ENCODE data around the gene PEPD.

PEPD gene

DNA sequence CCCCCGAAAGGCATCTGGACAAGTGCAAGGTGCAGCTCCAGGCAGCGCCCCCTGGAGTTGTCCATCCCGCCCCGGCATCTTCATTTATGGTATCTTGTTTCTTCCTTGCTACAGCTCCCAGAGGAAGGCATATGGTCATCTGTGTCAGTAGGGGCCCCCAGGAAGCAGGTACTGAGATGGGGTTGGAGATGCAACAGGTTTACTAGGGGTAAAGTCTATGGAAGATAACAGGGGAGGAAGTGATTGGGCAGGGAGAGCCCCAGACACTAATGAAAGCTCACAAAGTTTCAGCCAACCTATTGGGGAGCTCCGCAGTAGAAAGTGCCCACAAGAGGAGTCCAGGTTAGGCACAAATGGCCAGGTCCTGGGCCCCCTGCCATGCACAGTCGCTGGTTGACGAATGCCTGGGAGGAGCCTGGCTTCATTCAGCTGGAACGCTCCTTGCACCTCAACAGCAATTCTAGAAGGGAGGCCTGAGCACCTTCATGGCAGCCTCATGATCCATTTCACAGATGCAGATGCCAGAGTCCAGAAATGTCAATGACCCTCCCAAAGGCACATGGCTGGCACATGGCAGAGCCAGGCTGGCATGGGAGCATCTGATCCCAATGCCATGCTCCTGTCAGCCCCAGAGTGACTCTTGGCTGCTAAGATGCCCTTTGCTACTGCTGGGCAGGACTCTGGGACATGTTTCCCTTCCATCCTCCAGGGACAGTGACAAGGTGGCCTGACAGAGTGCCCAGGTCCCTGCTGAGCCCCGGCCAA lies 23.8 kb upstream of the PEPD start:
- DNase-seq: no peak

DNA sequence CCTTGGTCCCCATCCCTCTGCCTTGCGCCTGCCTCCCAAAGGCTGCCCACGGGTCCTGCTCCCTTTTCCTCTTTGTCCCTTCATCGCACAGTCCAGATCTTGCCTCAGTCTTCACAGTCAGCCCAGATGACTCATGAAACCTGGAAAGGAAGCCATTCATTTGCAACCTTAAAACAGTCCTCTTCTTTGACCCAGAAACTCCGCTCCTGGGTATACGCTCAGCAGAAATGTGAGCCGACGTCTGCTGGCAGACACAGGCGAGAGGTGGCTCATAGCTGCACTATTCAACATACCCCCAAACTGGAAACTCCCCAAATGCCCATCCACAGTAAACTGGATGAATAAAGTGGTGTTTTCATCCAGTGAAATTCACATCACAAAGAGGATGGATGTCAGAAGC lies 13.6 kb upstream of the PEPD start:
- no peak for DNase-seq

DNA sequence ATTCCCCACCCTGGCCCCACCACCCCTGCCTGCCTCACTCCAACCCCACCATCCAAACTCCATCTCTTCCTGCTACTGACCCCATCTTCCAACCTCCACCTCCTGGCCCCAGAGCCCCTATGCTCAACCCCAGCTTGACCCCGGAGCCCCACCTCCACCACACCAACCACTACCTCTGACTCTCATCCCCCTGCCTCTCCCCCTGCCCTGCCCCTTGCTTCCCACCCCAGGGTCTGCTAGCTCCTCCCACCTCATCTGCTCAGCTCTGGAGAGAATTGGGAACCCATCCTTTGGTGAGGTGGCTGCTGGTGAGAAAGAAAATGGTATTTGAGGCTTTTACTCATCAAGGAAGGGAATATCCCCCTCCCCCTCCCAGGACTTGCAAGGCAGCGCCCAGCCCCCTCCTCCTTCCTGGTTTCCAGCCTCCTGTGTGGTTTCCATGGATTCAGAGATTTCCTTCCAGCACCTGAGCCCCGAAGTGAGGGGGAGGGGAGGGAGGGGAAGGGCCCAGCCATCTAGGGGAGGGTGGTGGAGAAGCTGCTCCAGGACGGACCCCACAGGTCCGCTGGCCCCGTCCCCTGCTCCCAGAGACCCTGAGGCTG lies 11.4 kb upstream of the PEPD start:
- no peak for DNase-seq

DNA sequence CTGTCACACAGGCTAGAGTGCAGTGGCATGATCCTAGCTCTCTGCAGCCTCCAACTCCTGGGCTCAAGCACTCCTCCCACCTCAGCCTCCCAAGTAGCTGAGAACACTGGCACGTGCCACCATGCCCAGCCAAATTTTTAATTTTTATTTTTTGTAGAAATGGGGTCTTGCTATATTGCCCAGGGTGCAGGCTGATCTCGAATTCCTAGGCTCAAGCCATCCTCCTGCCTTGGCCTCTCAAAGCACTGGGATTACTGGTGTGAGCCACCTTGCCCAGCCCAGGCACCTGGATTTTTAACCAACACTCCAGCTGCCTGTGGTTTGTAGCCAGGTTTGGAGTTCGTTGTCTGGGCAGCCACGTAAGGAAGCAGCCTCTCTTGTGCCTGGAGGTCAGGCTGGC lies 9.3 kb upstream of the PEPD start:
- DNase-seq: no peak

DNA sequence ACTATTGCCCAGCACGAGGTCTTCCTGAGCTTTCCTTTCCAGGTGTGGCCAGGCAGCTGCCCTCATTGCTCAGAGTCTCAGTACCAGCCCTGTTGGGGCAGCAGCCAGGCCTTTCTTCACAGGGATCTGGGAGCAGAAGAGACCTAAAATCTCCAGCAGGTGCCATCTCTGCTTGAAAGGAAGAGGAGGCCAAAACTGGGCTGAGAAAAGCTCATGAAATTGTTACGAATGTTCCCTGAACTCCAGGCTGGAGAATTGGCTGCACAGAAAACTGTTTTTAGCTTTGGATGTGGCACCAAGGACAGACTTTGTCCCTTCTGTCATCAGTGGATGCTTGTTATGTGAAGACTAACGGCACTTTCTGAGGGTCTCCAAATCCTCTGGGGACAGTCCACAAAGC lies 8.7 kb upstream of the PEPD start:
- DNase-seq: no peak

DNA sequence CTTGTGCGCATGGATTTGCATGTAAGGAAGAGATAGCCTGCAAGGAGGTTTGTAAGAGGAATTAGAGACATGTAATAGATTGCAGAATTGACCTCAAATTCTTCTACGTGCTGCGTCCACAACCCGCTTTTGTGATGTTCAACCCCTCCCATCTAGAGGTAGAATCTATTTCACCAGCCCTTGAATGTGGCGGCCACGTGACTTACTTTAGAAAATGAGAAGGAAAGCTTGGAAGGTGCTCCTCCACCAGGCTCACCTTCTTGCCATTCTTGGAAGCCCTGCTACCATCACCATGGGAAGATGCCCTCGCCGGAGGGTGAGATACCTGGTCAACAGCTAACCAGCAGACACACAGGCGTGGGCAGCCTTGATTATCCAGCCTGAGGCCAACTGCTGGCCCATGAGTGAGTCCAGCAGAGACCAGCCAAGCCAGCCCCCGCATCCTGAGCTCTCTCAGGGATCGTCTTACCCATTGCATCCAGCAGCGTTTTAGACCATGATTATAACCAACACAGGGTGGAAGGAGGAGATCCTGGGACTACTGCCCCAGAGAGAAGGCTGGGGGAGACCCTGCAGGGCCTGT lies 7.6 kb upstream of the PEPD start:
- no peak for DNase-seq

DNA sequence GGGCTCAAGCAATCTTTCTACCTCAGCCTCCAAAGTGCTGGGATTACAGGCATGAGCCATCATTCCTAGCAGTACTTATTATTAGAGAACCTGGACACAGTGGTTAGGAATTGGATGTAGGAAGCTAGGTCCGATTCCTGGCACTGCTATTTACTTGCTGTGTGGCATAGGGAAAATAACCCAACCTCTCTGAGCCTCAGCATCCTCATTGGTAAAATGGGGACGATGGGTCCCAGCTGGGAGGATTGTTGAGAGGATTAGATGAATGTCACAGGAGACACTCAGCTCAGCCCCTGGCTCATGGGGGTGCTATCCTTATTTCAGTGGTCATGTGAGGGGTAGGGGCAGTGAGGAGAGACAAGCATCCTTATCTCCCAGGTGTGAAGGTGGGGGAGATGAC lies 6.8 kb upstream of the PEPD start:
- no peak for DNase-seq

DNA sequence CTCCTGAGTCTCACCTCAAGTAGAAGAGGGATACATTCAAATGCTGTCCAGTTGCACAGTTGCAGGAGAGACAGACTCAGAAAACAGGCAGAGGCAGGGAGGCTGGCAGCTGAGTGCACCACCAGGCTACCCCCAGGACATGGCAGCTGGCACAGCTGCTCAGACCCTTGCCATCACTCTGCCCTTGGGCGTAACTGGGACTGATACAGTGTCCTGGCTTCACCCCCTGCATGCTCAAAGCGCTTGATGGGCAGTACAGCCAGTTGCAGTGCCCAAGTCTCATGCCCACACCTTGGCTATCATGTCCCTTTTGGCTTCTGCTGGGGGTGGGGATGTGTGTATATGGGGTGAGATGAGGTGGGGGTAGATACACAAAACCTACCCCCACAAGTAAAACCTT lies 5.5 kb upstream of the PEPD start:
- no peak for DNase-seq

DNA sequence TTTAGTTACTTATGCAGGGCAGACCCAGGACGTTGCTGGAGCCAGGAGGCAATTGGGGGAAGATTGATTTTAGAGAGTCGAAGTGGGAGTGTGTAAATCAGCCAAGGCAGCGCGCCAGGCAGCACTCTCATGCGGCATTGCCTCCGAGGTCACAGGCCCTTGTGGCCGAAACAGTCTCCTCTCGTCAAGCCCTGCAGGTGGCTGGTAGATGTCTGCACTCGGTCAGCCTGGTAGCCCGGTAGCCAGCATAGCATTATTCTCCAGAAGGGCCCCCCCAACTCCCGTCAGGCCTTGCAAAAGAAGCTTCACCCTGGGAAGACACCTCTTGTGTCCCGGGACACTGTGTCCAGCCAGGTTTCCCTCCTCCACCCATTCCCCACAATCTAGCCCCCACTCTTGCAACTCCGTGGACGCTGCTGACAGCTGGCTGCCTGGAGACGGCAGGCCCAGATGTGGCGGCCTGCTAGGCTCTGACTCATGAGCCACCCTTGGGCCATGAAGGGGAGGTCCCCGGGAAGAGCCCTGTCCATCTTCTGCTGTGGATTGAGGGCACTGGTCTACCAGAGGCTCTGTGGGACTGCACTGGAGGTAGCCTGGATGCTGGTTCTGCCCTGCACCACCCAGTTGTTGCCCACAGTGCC lies 2.6 kb upstream of the PEPD start:
- DNase-seq: peak; percentile 40 to 55

DNA sequence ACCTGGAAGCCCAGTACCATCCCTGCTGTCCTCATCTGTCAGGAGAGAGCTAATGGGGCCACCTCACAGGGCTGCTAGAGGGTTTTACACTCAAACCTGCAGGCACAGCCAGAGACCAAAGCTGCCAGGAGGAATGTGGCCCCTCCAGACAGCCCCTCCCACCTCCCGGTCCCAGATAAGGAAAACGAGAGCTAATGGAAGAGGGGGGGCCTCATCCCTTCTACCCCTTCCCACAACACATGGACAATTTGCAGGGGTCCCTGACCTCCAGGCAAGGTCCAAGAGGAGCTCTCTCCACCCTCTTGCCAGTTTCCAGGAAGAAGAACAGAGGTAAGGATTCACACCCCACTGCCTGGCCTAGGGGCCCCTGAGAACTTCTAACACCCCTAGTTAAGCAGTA lies 1.6 kb upstream of the PEPD start:
- no peak for DNase-seq

DNA sequence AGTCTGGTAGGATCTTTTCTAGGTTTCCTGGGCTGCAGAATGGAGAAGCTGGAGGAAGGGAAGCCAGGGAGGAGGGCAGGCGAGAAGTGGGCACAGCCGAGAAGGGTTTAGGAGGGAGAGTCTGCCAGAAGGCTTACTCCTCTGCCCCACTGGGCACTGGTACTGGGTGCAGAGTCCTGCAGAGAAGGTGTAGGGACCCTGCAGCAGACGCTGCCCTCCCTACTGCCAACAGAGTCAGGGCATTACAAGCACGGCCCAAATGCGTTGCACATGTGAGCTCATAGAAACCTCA lies 726 bp upstream of the PEPD start:
- no peak for DNase-seq

DNA sequence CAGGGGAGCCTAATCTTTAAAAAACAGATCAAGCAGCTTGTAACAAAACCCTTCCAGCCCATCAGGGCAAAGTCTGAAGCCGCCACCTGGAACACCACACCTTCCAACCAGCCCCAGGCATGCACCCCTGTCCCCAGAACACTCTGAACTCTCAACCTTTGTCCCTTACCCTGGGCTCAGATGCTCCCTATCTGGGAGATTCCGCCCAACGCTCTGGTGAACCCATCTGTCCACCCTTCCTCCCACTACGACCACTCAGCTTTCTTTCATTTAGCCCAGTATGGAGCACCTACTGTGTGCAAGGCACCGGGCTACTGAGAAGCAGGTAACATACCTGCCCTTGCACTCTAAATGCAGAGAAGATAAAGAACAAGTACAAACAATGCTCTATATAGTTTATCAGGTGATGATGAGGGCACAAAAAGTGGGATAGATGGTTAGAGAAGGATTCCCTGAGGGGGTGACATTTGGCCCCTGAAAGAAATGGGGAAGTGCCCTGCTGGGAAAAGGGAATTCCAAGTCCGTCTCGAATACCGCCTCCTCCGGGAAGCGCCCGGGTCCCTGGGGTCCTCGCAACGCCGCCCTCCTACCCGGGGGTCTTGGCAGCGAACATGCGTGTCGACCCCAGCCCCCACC lies 629 bp downstream of the PEPD start:
- no peak for DNase-seq

DNA sequence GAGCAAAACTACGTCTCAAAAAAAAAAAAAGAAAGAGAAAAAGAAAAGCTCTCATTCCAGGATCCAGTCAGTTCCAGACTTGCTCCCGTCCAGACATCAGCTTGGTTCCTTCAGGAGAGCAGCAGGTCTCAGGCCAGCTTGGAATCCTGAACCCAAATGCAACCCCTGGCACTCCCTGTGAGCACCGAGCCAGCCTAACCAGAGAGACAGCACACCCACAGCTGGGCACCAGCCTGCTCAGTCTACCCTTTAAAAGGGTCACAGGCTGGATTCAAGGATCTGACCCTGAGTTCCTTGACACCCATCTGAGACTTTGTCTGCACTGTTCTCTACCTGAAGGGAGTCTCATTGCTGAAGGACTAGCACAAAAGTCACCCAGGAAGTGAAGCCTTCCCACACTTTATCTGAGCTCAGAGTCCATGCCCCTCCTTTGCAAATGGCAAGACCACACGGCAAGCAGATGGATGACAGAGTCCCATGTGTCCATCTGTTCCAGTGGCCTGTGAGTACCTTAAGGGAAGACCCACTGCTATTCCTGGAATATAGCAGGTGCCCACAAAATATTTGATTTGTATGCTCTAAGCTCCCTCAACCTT lies 1.4 kb downstream of the PEPD start:
- DNase-seq: no peak

DNA sequence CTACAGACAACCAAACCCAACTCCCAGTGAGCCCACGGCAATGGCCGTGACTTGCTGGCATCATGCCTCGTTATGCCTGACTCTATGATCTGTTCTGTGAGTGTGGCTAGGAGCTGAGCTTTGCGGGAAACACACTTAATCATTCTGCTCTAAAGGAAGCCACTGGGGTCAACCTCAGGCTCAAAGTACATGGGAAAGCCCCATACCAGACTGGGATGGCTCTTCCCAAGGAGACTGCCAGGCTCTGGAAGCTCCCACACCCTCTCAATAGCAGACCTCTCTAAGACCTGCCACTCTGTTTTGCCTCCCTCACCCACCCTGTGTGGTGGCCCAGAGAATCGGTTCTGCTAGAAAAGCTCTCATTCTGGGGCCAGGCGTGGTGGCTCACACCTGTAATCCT lies 2.2 kb downstream of the PEPD start:
- DNase-seq: no peak

DNA sequence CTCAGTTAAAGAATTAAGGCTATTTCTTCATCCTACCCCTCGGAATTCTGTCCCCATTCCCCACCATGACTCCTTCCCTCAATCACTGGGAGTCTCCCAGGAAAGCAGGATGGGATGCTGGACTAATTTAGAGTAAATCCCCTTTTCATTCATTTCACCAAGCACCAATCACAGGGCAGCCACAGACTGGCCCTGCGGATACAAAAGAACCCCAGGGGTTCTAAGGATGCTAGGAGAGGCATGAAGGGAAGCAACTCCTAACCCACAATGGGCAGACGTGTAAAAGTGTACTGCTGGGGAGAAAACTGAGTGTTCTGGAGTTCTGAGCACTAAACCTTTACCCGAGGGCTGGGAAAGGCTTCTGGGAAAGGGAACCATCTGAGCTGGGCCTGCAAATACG lies 3.0 kb downstream of the PEPD start:
- no peak for DNase-seq

DNA sequence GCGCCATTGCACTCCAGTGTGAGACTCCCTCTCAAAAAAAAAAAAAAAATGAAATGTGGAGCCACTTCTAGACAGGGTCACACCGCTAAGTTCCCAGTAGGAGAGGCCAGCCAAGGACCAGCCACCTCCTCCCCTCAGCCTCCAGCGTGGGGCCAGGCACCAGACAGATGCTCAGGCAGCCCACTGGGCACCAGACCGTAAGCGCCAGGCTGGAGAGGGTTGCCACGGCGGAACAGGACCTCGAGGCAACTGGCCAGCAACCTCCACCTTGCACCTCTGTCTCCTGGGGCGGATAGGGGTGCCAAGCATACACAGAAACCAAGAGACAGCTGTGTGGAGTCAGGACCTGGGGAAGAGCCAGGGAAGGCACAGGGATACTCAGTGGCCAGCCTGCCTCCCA lies 3.7 kb downstream of the PEPD start:
- no peak for DNase-seq

DNA sequence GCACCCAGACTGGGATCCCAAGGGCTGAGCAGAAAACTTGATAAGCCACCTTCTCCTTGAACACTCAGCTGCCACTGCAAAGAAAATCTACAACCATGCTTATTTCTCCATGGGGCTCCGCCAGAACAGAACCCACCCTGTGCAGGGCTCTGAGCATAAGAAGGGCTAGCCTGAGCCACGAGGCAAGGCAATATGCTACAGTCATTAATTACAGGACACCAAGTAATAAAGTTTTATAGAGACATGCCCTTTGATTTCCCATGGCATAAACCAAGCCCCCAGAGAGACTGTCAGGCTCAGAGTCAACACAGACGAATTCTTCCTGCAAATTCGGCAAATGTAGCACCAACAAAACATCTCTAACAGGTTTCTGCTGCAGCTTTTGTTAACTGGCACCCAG lies 5.7 kb downstream of the PEPD start:
- DNase-seq: no peak

DNA sequence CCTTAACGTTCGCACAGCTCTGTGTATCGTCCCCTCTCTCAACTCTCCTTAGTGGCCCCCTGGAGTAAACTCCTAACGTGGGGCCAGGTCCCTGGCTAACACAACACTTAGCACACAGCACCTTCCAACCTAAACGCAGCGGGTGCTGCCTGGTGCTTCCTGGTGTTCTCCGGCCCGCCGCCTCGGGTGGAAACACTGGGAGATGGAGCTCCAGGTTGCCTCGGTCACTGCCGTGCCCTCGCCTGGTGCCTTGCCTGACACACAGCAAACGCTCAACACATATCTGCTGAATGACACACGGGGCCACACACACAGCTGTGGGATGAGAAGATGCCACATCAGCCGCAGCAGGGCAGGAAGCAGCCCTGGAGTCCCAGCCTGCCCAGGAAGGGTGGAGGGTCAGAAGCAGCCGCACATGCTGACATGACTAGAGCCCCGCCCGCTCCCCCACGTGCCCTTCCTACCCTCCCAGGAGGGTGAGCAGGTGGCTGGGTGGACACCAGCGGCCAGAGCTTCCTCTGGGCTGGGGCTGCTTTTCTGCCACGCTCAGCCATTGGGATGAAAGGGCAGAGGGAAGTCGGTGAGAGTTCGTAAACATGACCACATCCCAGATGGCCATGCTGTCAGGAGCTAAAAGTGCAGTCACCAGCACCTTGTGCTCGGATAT lies 6.6 kb downstream of the PEPD start:
- peak; percentile 27 to 66 for DNase-seq

DNA sequence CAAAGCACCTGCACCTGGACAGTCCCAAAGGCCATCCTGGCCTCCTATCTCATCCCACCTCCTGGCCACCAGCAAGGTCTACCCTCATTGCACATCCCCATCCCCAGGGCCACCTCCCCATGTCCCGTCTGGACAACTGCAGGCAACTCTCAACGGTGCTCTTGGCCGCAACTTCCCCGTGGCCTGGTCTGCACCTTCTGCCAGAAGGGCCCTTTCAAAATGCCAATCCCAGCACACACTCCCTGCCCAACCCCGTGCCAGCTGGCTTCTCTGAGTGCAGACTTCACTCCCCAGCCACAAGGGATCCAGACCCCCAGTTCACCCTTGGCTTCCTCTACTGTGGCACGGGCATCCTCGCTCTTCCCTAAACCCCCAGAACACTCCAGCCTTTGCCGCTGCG lies 8.2 kb downstream of the PEPD start:
- DNase-seq: no peak

DNA sequence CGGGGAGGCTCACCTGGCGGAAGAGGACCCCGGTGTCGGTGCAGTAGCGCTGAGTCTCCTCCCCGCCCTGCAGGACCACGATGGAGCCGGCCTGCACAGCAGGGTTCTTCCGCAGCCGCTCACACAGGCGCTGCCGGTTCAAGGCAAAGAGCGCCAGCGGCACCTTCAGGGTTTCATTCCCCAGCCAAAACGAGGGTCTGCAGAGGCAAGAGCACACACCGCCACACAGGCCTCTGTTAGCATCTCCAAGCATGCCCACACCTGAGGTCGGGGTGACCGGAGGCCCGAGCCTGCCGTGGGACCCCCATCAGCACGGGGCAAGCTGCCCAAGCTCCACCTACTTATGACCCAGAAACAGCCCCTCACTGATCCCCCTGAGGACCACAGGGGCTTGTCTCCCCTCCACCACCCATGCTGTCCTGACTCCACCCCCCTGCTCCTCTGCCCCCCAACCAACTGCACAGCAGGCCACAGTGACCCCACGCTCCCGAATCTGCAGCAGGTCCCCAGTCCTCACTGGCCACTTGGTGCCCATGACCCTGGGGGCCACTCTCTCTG lies 8.9 kb downstream of the PEPD start:
- no peak for DNase-seq

DNA sequence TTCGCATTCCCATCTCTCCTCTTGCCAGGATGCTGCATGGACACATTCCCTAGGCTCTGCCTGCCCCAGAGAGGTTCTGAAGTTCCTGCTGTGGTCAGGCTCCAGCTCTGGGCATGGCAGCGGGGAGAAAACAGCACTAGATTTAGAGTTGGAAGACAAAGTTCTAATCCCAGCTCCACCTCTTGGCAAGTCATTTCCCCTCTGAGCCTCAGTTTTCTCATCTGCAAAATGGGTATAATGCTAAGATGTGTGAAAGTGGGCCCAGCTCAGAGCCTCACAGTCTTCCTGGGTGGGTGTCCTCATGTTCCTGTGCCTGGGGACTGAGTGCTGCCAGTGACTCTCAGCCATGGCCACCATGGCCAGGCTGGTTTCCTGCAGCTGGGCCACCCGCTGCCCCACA lies 9.6 kb downstream of the PEPD start:
- DNase-seq: no peak

DNA sequence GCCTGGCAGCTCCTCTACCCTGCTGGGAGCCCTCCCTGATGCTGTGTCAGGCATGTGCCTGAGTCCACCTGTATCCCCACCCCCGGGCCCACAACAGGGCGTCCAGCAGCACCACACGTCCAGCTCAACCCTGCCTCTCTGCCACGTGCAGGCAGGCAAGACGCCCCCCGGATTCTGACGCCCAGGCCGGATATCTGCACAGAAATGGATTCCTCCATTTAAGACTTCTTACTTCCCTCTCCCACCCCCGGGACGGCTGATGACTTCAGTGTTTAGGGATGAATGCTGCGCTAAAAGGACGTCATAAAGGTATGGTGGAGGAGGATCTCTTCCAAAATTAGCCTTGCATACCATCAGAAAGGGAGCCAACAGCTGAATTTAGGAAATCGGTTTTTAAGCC lies 10.2 kb downstream of the PEPD start:
- no peak for DNase-seq

Measured in SHP77 (cell line).